T-cell (primary cell): ENCODE data around the gene USP48. TPM values are rescaled to one million over a fixed set of nuclear protein-coding genes. Genes with fewer than 3 reads are reported as not detected.
A peak's percentile ranks its signal among the peaks of the same experiment; 100 is the strongest.

Experiments used
- ATAC-seq, 4 experiments: fragments of 200-7000 bp in 3 of 4; fragments of 150-1000 bp in 1 of 4; cut with Tn5 transposase; replicated peaks in 1 of 4; 1 replicate in 3 of 4; 2 replicates in 1 of 4; pipeline ENCODE4 v1.10.0; 2021; ENCODE audit warnings: moderate library complexity in 3 of 4, mild to moderate bottlenecking in 2 of 4, moderate number of reproducible peaks in 1 of 4
- CTCF ChIA-PET, 2 donors: fragments of 300-600 bp; sonication (Branson Sonifier 250); formaldehyde crosslinking; loops; one replicate each; lab custom pipeline; 2022; ENCODE audit warnings: antibody characterized with exemption in 2 of 2; lab: Charles Lee
- POLR2A ChIA-PET, 2 donors: fragments of 300-600 bp; sonication (Branson Sonifier 250); formaldehyde crosslinking; loops; one replicate each; lab custom pipeline; 2022; ENCODE audit warnings: antibody characterized with exemption in 2 of 2; lab: Charles Lee
- DNase-seq, 35 experiments: peaks; one replicate each; pipeline versions ENCODE4 v3.0.0 to v3.0.0-alpha.2; 2013 to 2023
- H3K27ac ChIP-seq: one replicate; pipeline ENCODE4 v1.5.1; 2013; ENCODE audit warnings: low read length
- H3K27me3 ChIP-seq, 2 experiments: replicated peaks in 1 of 2; 1 replicate in 1 of 2; 2 replicates in 1 of 2; pipeline versions ENCODE4 v1.6.1 to v1.7.0; 2013; ENCODE audit warnings: low read length in 1 of 2, mixed read lengths in 1 of 2; ENCODE audit not compliant: control insufficient read depth in 2 of 2, insufficient read depth in 2 of 2; ENCODE audit errors: extremely low read depth in 1 of 2
- H3K36me3 ChIP-seq, 2 donors: 1 replicate in 1 of 2; 2 replicates in 1 of 2; pipeline versions ENCODE4 v1.6.1 to v1.7.0; 2013; ENCODE audit warnings: low read length in 1 of 2; ENCODE audit not compliant: control insufficient read depth in 2 of 2, insufficient read depth in 1 of 2; ENCODE audit errors: extremely low read depth in 1 of 2
- H3K4me1 ChIP-seq, 2 experiments: 1 replicate in 1 of 2; 2 replicates in 1 of 2; pipeline versions ENCODE4 v1.6.1 to v1.7.0; 2013; ENCODE audit warnings: low read length in 2 of 2, mixed read lengths in 1 of 2; ENCODE audit not compliant: insufficient read depth in 2 of 2, control insufficient read depth in 1 of 2; ENCODE audit errors: extremely low read depth in 1 of 2
- H3K4me3 ChIP-seq, 2 donors: 1 replicate in 1 of 2; 2 replicates in 1 of 2; pipeline versions ENCODE4 v1.5.1 to v1.7.0; 2013; ENCODE audit warnings: mild to moderate bottlenecking in 2 of 2, low read length in 1 of 2, moderate library complexity in 1 of 2; ENCODE audit not compliant: control insufficient read depth in 1 of 2; ENCODE audit errors: extremely low read depth in 1 of 2
- H3K9me3 ChIP-seq: 2 replicates; pipeline ENCODE4 v1.7.0; 2013
- H3K27ac Mint-ChIP-seq, 2 donors: one replicate each; pipeline ENCODE4 v1.8.0; 2020 to 2021; ENCODE audit warnings: mild to moderate bottlenecking in 2 of 2, mixed read lengths in 2 of 2
- H3K27me3 Mint-ChIP-seq, 2 donors: one replicate each; pipeline ENCODE4 v1.8.0; 2021 to 2022; ENCODE audit warnings: mixed read lengths in 2 of 2
- H3K36me3 Mint-ChIP-seq: one replicate; pipeline ENCODE4 v1.8.0; 2021; ENCODE audit warnings: mixed read lengths
- H3K4me1 Mint-ChIP-seq, 3 donors: one replicate each; pipeline ENCODE4 v1.8.0; 2020 to 2022; ENCODE audit warnings: mixed read lengths in 3 of 3, mild to moderate bottlenecking in 1 of 3
- H3K4me3 Mint-ChIP-seq, 3 donors: one replicate each; pipeline ENCODE4 v1.8.0; 2020 to 2022; ENCODE audit warnings: mild to moderate bottlenecking in 3 of 3, mixed read lengths in 3 of 3, moderate library complexity in 3 of 3
- H3K9me3 Mint-ChIP-seq, 3 donors: one replicate each; pipeline ENCODE4 v1.8.0; 2020 to 2022; ENCODE audit warnings: mixed read lengths in 3 of 3
- WGBS: methylation state at CpG from one replicate; pipeline ENCODE4 v1.1.5; 2013; ENCODE audit warnings: missing lambda C conversion rate; ENCODE audit not compliant: insufficient coverage; 5-methylcytosine and 5-hydroxymethylcytosine counted together
- total RNA-seq, 35 experiments: library from RNA in 6 of 35; stranded (reverse) in 6 of 35; fragments of 120-200 nt in 1 of 35; gene quantifications; one replicate each; pipeline versions ENCODE4 v1.2.1 to v1.2.4 and lab custom pipeline; 2013 to 2026

The USP48 gene
- total RNA-seq, 5 donors from 2014 or later (not counting 1 experiment from before 2014, with no cell fraction given) = 65.8 to 95.6 (median 77.5) TPM

- Histone ChIP-seq H3K36me3 (no peaks in the 10 kb centered on the region), H3K4me3 (peak overlapping the region; percentile 91 to 96), H3K27ac (peak overlapping the region; percentile 99), H3K4me1 (peaks cover 10 to 28% of the 10 kb centered on the region in 2 experiments), H3K9me3 (no peaks in the 10 kb centered on the region), H3K27me3 (no peaks in the 10 kb centered on the region)
- DNase-seq (no peak), ATAC-seq (no peak)
- CTCF ChIA-PET = interaction anchor here in 1 of 2 donors (0.6 kb wide), 1 partner anchor 11 kb away, joined by 6 read pairs; no protein-coding TSS in a partner anchor
- Mint-ChIP-seq H3K36me3 (no peaks in the 10 kb centered on the region), H3K4me1 (peaks cover 28 to 31% (median 30%) of the 10 kb centered on the region in 3 donors), H3K9me3 (no peaks in the 10 kb centered on the region), H3K27ac (peak overlapping the region; percentile 100), H3K27me3 (peaks cover 0 to 2% of the 10 kb centered on the region in 2 donors), H3K4me3 (peak overlapping the region; percentile 97 to 99 (median 97))
- WGBS = 57% methylated on average over 16 of the region's 32 CpGs
- POLR2A ChIA-PET = interaction anchor here in 1 of 2 donors (1.6 kb wide), 1 partner anchor 242 kb away, joined by 4 read pairs; no protein-coding TSS in a partner anchor
These were observed 992 bp upstream of the USP48 start for GRCh38 chr1:21783679-21784603.

- POLR2A ChIA-PET = interaction anchor here in 1 of 2 donors (1.1 to 1.6 kb wide), 3 partner anchors 9 to 258 kb away, joined by 4 to 5 read pairs (median 4); no protein-coding TSS in a partner anchor
- peak overlapping the region; percentile 97 to 99 (median 97) for H3K4me3 Mint-ChIP-seq
- H3K27me3 Mint-ChIP-seq = peaks cover 0 to 2% of the 10 kb centered on the region in 2 donors
- H3K36me3 Mint-ChIP-seq = peaks cover 4% of the 10 kb centered on the region
- H3K27ac Mint-ChIP-seq = peak overlapping the region; percentile 88
- no peaks in the 10 kb centered on the region for H3K36me3 ChIP-seq
- WGBS = under 1% methylated on average over 35 of the region's 37 CpGs
- H3K9me3 Mint-ChIP-seq = peaks cover 0 to under 1% (median 0%) of the 10 kb centered on the region in 3 donors
- no peaks in the 10 kb centered on the region for H3K9me3 ChIP-seq
- DNase-seq (peak in 34 of 35 experiments; percentile 5 to 72 (median 34)), ATAC-seq (peak in 1 of 4 experiments; percentile 23)
- H3K4me3 ChIP-seq = peak overlapping the region; percentile 91 to 96
- H3K4me1 ChIP-seq = peaks cover 10 to 29% of the 10 kb centered on the region in 2 experiments
- peaks cover 37 to 40% (median 39%) of the 10 kb centered on the region in 3 donors for H3K4me1 Mint-ChIP-seq
- peak overlapping the region; percentile 56 for H3K27ac ChIP-seq
- CTCF ChIA-PET = interaction anchor here in 1 of 2 donors (0.8 to 1.2 kb wide), 5 partner anchors 28 to 1570 kb away, joined by 3 to 4 read pairs (median 3); no protein-coding TSS in a partner anchor
- H3K27me3 ChIP-seq = no peaks in the 10 kb centered on the region
These were observed 541 bp downstream of the USP48 start for GRCh38 chr1:21782349-21782867.

GRCh38 chr1:21781815-21782348, 1.1 kb downstream of the USP48 start:
- DNase-seq (no peak), ATAC-seq (no peak)
- ChIA-PET POLR2A (interaction anchor here in 1 of 2 donors (1.2 kb wide), 1 partner anchor 8 kb away, joined by 5 read pairs; no protein-coding TSS in a partner anchor), CTCF (interaction anchor here in 1 of 2 donors (0.8 to 1.2 kb wide), 5 partner anchors 27 to 1569 kb away, joined by 3 to 4 read pairs (median 3); no protein-coding TSS in a partner anchor)
- Histone ChIP-seq H3K36me3 (no peaks in the 10 kb centered on the region), H3K9me3 (no peaks in the 10 kb centered on the region), H3K4me3 (peak overlapping the region; percentile 91 to 96), H3K27me3 (no peaks in the 10 kb centered on the region), H3K27ac (peak overlapping the region; percentile 56), H3K4me1 (peaks cover 10 to 31% of the 10 kb centered on the region in 2 experiments)
- Mint-ChIP-seq H3K9me3 (peaks cover 0 to 3% (median 0%) of the 10 kb centered on the region in 3 donors), H3K27ac (peak overlapping the region; percentile 88), H3K4me3 (peak overlapping the region; percentile 97 to 99 (median 97)), H3K4me1 (peaks cover 43 to 45% (median 45%) of the 10 kb centered on the region in 3 donors), H3K27me3 (peaks cover 0 to 2% of the 10 kb centered on the region in 2 donors), H3K36me3 (peaks cover 4% of the 10 kb centered on the region)
- WGBS = 0% methylated on average over 8 of the region's 17 CpGs

GRCh38 chr1:21779613-21780521, 3.1 kb downstream of the USP48 start:
- peaks cover 57 to 62% (median 58%) of the 10 kb centered on the region in 3 donors for H3K4me1 Mint-ChIP-seq

GRCh38 chr1:21778405-21778727, 4.6 kb downstream of the USP48 start:
- H3K4me3 Mint-ChIP-seq = peak overlapping the region in 1 of 3 donors; percentile 19
- peaks cover 58 to 63% (median 59%) of the 10 kb centered on the region in 3 donors for H3K4me1 Mint-ChIP-seq
- DNase-seq (no peak), ATAC-seq (no peak)
- no peaks in the 10 kb centered on the region for H3K27me3 Mint-ChIP-seq
- H3K9me3 ChIP-seq = no peaks in the 10 kb centered on the region
- H3K4me3 ChIP-seq = no peak overlapping the region
- H3K36me3 ChIP-seq = no peaks in the 10 kb centered on the region
- no peaks in the 10 kb centered on the region for H3K27me3 ChIP-seq
- CTCF ChIA-PET = no interaction called here
- peaks cover 8 to 41% of the 10 kb centered on the region in 2 experiments for H3K4me1 ChIP-seq
- WGBS = 100% methylated on average over 1 of the region's 2 CpGs
- H3K27ac ChIP-seq = no peak overlapping the region
- H3K36me3 Mint-ChIP-seq = peaks cover 7% of the 10 kb centered on the region
- POLR2A ChIA-PET = no interaction called here
- no peak overlapping the region for H3K27ac Mint-ChIP-seq
- peaks cover 0 to 3% (median 0%) of the 10 kb centered on the region in 3 donors for H3K9me3 Mint-ChIP-seq

More at GRCh38 chr1:21779613-21780521, 3.1 kb downstream of the USP48 start:
- Mint-ChIP-seq H3K36me3 (peaks cover 7% of the 10 kb centered on the region), H3K9me3 (peaks cover 0 to 3% (median 0%) of the 10 kb centered on the region in 3 donors), H3K27me3 (no peaks in the 10 kb centered on the region), H3K4me3 (peak overlapping the region; percentile 56 to 71 (median 65)), H3K27ac (peak overlapping the region; percentile 64 to 65)
- Histone ChIP-seq H3K27ac (peak overlapping the region; percentile 43), H3K27me3 (no peaks in the 10 kb centered on the region), H3K4me3 (no peak overlapping the region), H3K9me3 (no peaks in the 10 kb centered on the region), H3K4me1 (peaks cover 10 to 35% of the 10 kb centered on the region in 2 experiments), H3K36me3 (no peaks in the 10 kb centered on the region)
- no peak for ATAC-seq
- POLR2A ChIA-PET = interaction anchor here in 1 of 2 donors (0.5 kb wide), 1 partner anchor 517 kb away, joined by 3 read pairs; no protein-coding TSS in a partner anchor
- no CpG with 5 or more reads among the region's 12 CpGs for WGBS
- CTCF ChIA-PET = no interaction called here
- DNase-seq = peak in 1 of 35 experiments; percentile 25
